ENCODE results near the gene CKM. TPM values are rescaled to one million over a fixed set of nuclear protein-coding genes. Genes with fewer than 3 reads are reported as not detected.
"Not testable (repeated sequence)": the region's sequence is repeated elsewhere in the genome, so short reads cannot be mapped to it uniquely, and the experiment has no call there.

The CKM gene
- total RNA-seq, 1 experiment from 2014 or later = not detected

GRCh38 chr19:45340232-45340898 lies 17.7 kb upstream of the CKM start, which contains the start of gene KLC3:
KLC3 (plus strand) TSS chr19:45340750; CDS start chr19:45345542, 4,792 bp downstream.
- Mint-ChIP-seq H3K4me1 (ENCODE audit: low read depth, unreplicated experiment) (no peaks in the 10 kb centered on the region), H3K36me3 (ENCODE audit: insufficient read depth, unreplicated experiment) (peaks cover 17% of the 10 kb centered on the region), H3K9me3 (ENCODE audit: low read depth, unreplicated experiment) (no peaks in the 10 kb centered on the region), H3K4me3 (ENCODE audit: low read depth, unreplicated experiment) (no peak within 1 kb of the TSS), H3K27me3 (ENCODE audit: unreplicated experiment) (no peaks in the 10 kb centered on the region), H3K27ac (ENCODE audit: unreplicated experiment) (peak within 1 kb of the TSS; percentile 71)
- BruUV-seq (replicated peaks) = no TSS peak
- TF ChIP-seq CTCF (IDR thresholded peaks at IDR 0.05; ENCODE audit: unreplicated experiment) = no peak
- intact Hi-C loops (cut with micrococcal nuclease; ENCODE audit: unreplicated experiment) = no loop called here
- CTCF ChIA-PET = no interaction called here
- DNase-seq = peak; percentile 84

GRCh38 chr19:45339629-45340028 lies 17.0 kb upstream of the CKM start:
- H3K9me3 Mint-ChIP-seq (ENCODE audit: low read depth, unreplicated experiment) = no peaks in the 10 kb centered on the region
- H3K36me3 Mint-ChIP-seq (ENCODE audit: insufficient read depth, unreplicated experiment) = peaks cover 11% of the 10 kb centered on the region
- no peak overlapping the region for H3K27ac Mint-ChIP-seq (ENCODE audit: unreplicated experiment)
- no peak overlapping the region for H3K4me3 Mint-ChIP-seq (ENCODE audit: low read depth, unreplicated experiment)
- no peaks in the 10 kb centered on the region for H3K4me1 Mint-ChIP-seq (ENCODE audit: low read depth, unreplicated experiment)
- no TSS peak for BruUV-seq (replicated peaks)
- no peak for TF ChIP-seq CTCF (IDR thresholded peaks at IDR 0.05; ENCODE audit: unreplicated experiment)
- no peak for DNase-seq
- CTCF ChIA-PET = interaction anchor here (1.4 kb wide), 1 partner anchor 139 kb away, joined by 5 read pairs; no protein-coding TSS in a partner anchor
- H3K27me3 Mint-ChIP-seq (ENCODE audit: unreplicated experiment) = no peaks in the 10 kb centered on the region
- intact Hi-C loops (cut with micrococcal nuclease; ENCODE audit: unreplicated experiment) = loop anchor here (2.0 kb wide), 1 partner anchor 87 kb away; no protein-coding TSS in a partner anchor

GRCh38 chr19:45336696-45337251 lies 14.1 kb upstream of the CKM start:
- Mint-ChIP-seq H3K4me3 (ENCODE audit: low read depth, unreplicated experiment) (no peak overlapping the region), H3K27ac (ENCODE audit: unreplicated experiment) (no peak overlapping the region), H3K4me1 (ENCODE audit: low read depth, unreplicated experiment) (no peaks in the 10 kb centered on the region), H3K27me3 (ENCODE audit: unreplicated experiment) (no peaks in the 10 kb centered on the region), H3K9me3 (ENCODE audit: low read depth, unreplicated experiment) (no peaks in the 10 kb centered on the region), H3K36me3 (ENCODE audit: insufficient read depth, unreplicated experiment) (peaks cover 11% of the 10 kb centered on the region)
- no peak for DNase-seq
- CTCF ChIA-PET = no interaction called here
- BruUV-seq (replicated peaks) = no TSS peak
- no peak for TF ChIP-seq CTCF (IDR thresholded peaks at IDR 0.05; ENCODE audit: unreplicated experiment)
- intact Hi-C loops (cut with micrococcal nuclease; ENCODE audit: unreplicated experiment) = no loop called here

GRCh38 chr19:45334881-45335280 lies 12.2 kb upstream of the CKM start:
- H3K27ac Mint-ChIP-seq (ENCODE audit: unreplicated experiment); H3K27me3 Mint-ChIP-seq (ENCODE audit: unreplicated experiment); DNase-seq; H3K4me1 Mint-ChIP-seq (ENCODE audit: low read depth, unreplicated experiment); H3K4me3 Mint-ChIP-seq (ENCODE audit: low read depth, unreplicated experiment); BruUV-seq (replicated peaks); H3K36me3 Mint-ChIP-seq (ENCODE audit: insufficient read depth, unreplicated experiment); H3K9me3 Mint-ChIP-seq (ENCODE audit: low read depth, unreplicated experiment); intact Hi-C loops (cut with micrococcal nuclease; ENCODE audit: unreplicated experiment): not testable (repeated sequence)
- CTCF ChIA-PET = interaction anchor here (0.7 to 0.8 kb wide), 2 partner anchors 222 to 281 kb away, joined by 3 to 8 read pairs; no protein-coding TSS in a partner anchor

Measured in Calu3 (cell line).